ENCODE measurements around the gene SLC1A2. TPM values are rescaled to one million over a fixed set of nuclear protein-coding genes. Genes with fewer than 3 reads are reported as not detected.

The SLC1A2 gene
- total and polyA plus RNA-seq, 2 donors (not counting 3 experiments of a cell fraction or from before 2014, with no cell fraction given), result not detected

DNA sequence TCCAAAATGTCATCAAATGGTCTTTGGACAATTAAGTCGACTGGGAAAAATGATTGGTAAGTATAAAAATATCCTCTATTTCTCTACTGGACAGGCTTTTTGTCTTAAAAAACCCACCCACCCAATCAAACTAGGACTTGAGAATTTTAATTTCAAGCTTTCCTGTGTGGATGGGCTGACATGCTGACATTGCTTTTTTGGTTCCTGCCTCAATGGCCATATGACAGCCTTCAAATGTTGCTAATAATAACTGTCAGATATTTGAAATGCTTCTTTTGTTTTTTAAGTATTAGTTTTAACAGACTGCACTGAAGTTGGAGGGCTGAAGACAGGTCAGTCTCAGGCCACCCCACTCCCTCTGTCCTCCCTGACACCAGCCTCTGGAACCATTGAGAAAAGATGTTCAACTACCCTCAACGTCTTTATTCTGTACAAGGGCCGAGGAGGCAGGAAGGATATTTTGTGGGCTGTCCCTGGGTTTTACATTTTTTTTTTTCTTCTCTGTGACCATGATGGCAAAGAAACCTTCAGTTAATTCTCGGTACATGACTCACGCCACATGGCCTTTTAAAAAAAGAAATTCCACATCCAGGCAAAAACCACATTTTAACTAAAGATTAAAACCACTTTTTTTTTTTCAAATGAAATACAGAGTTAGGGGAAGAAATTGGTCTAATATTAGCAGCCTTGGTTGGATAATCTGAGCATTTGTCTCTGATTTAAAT, 130.4 kb downstream of the SLC1A2 start:
- BruUV-seq (replicated peaks), result TSS peak; percentile 77
- no peaks in the 10 kb centered on the region for H3K36me3 ChIP-seq (ENCODE audit: control insufficient read depth in 2 of 2, extremely low read depth in 1 of 2, insufficient read depth in 2 of 2, low read length in 2 of 2)
- H3K4me2 ChIP-seq (ENCODE audit: insufficient read depth, low read length), result peak overlapping the region; percentile 62
- peaks cover 0 to 4% of the 10 kb centered on the region in 2 experiments for H3K27me3 ChIP-seq (ENCODE audit: control insufficient read depth in 2 of 2, insufficient read depth in 2 of 2, low read length in 2 of 2)
- no peaks in the 10 kb centered on the region for H4K20me1 ChIP-seq (replicated peaks; ENCODE audit: control insufficient read depth, extremely low read depth, insufficient read depth, low read length)
- CTCF ChIA-PET, result interaction anchor here (0.8 to 1.2 kb wide), 3 partner anchors 90 to 362 kb away, joined by 3 read pairs; no protein-coding TSS in a partner anchor
- H3K9me1 ChIP-seq (replicated peaks; ENCODE audit: control insufficient read depth, extremely low read depth, insufficient read depth, low read length), result no peaks in the 10 kb centered on the region
- FAIRE-seq, result peak; percentile 69
- no peak overlapping the region for H3K27ac ChIP-seq (ENCODE audit: insufficient read depth, low read depth, low read length)
- POLR2A ChIA-PET, result no interaction called here
- no peaks in the 10 kb centered on the region for H3K79me2 ChIP-seq (ENCODE audit: control insufficient read depth, insufficient read depth, low read length)
- intact Hi-C loops (cut with micrococcal nuclease) (no loop called here), dilution Hi-C loops (cut with MboI; ENCODE audit: extremely low pct_ligation_motif_present, low sequenced_read_pairs) (no loop called here)
- H3K9me3 ChIP-seq (replicated peaks; ENCODE audit: control insufficient read depth, insufficient read depth, low read length), result no peaks in the 10 kb centered on the region
- H3K4me3 ChIP-seq (replicated peaks in 1 of 3; ENCODE audit: insufficient read depth in 1 of 3, low read depth in 1 of 3, low read length in 3 of 3), result no peak overlapping the region
- no peak overlapping the region for H3K9ac ChIP-seq (replicated peaks; ENCODE audit: extremely low read depth, insufficient read depth, low read length)
- peak overlapping the region; percentile 64 for H2AFZ ChIP-seq (ENCODE audit: low read depth, low read length)
- peaks cover 12% of the 10 kb centered on the region for H3K4me1 ChIP-seq (ENCODE audit: control insufficient read depth, extremely low read depth, insufficient read depth, low read length)
- TF ChIP-seq FOS (IDR thresholded peaks at IDR 0.05; ENCODE audit: borderline replicate concordance, insufficient read depth, low read length), result peak; percentile 15
- TF ChIP-seq, protein P1, sequence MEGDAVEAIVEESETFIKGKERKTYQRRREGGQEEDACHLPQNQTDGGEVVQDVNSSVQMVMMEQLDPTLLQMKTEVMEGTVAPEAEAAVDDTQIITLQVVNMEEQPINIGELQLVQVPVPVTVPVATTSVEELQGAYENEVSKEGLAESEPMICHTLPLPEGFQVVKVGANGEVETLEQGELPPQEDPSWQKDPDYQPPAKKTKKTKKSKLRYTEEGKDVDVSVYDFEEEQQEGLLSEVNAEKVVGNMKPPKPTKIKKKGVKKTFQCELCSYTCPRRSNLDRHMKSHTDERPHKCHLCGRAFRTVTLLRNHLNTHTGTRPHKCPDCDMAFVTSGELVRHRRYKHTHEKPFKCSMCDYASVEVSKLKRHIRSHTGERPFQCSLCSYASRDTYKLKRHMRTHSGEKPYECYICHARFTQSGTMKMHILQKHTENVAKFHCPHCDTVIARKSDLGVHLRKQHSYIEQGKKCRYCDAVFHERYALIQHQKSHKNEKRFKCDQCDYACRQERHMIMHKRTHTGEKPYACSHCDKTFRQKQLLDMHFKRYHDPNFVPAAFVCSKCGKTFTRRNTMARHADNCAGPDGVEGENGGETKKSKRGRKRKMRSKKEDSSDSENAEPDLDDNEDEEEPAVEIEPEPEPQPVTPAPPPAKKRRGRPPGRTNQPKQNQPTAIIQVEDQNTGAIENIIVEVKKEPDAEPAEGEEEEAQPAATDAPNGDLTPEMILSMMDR (IDR thresholded peaks at IDR 0.05; ENCODE audit: extremely low read depth in 1 of 2, insufficient read depth in 1 of 2, low read depth in 1 of 2, low read length in 2 of 2), result no peak
- no peak for TF ChIP-seq JUN (IDR thresholded peaks at IDR 0.05; ENCODE audit: borderline replicate concordance, insufficient read depth, insufficient read length, low read depth)
- no peak for DNase-seq (ENCODE audit: low read depth, low spot score)

DNA sequence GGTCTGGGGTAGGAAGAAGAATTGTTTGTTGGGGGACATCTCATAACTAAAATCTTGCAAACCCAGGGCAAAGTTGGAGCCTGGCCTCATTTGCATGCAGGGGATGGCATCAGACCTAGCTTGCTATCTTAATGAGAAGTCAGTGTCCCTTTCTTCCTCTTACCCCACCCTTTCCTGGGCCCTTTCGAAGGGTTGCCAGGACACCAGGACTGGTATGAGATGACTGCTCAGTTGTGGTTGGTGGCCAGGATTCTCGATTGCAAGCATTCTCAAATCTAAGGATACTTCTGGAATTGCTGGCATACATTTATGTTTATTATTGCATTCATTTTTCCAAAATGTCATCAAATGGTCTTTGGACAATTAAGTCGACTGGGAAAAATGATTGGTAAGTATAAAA, 131.0 kb downstream of the SLC1A2 start:
- CTCF ChIA-PET, result interaction anchor here (1.5 kb wide), 1 partner anchor 13 kb away, joined by 3 read pairs; no protein-coding TSS in a partner anchor
- dilution Hi-C loops (cut with MboI; ENCODE audit: extremely low pct_ligation_motif_present, low sequenced_read_pairs) (no loop called here), intact Hi-C loops (cut with micrococcal nuclease) (no loop called here)
- no TSS peak for BruUV-seq (replicated peaks)
- Histone ChIP-seq H4K20me1 (replicated peaks; ENCODE audit: control insufficient read depth, extremely low read depth, insufficient read depth, low read length) (no peaks in the 10 kb centered on the region), H3K27ac (ENCODE audit: insufficient read depth, low read depth, low read length) (no peak overlapping the region), H3K4me2 (ENCODE audit: insufficient read depth, low read length) (no peak overlapping the region), H3K79me2 (ENCODE audit: control insufficient read depth, insufficient read depth, low read length) (no peaks in the 10 kb centered on the region), H2AFZ (ENCODE audit: low read depth, low read length) (no peak overlapping the region), H3K4me1 (ENCODE audit: control insufficient read depth, extremely low read depth, insufficient read depth, low read length) (peaks cover 12% of the 10 kb centered on the region), H3K9me3 (replicated peaks; ENCODE audit: control insufficient read depth, insufficient read depth, low read length) (no peaks in the 10 kb centered on the region), H3K9me1 (replicated peaks; ENCODE audit: control insufficient read depth, extremely low read depth, insufficient read depth, low read length) (no peaks in the 10 kb centered on the region), H3K36me3 (ENCODE audit: control insufficient read depth in 2 of 2, extremely low read depth in 1 of 2, insufficient read depth in 2 of 2, low read length in 2 of 2) (no peaks in the 10 kb centered on the region), H3K27me3 (ENCODE audit: control insufficient read depth in 2 of 2, insufficient read depth in 2 of 2, low read length in 2 of 2) (peaks cover 0 to 2% of the 10 kb centered on the region in 2 experiments), H3K4me3 (replicated peaks in 1 of 3; ENCODE audit: insufficient read depth in 1 of 3, low read depth in 1 of 3, low read length in 3 of 3) (no peak overlapping the region), H3K9ac (replicated peaks; ENCODE audit: extremely low read depth, insufficient read depth, low read length) (no peak overlapping the region)
- no peak for TF ChIP-seq FOS (IDR thresholded peaks at IDR 0.05; ENCODE audit: borderline replicate concordance, insufficient read depth, low read length)
- no peak for TF ChIP-seq JUN (IDR thresholded peaks at IDR 0.05; ENCODE audit: borderline replicate concordance, insufficient read depth, insufficient read length, low read depth)
- no peak for TF ChIP-seq MYC (IDR thresholded peaks at IDR 0.05; ENCODE audit: low read depth, low read length)
- no peak for TF ChIP-seq POLR2A (IDR thresholded peaks at IDR 0.05; ENCODE audit: low read depth, low read length)
- no peak for TF ChIP-seq GATA2 (IDR thresholded peaks at IDR 0.05; ENCODE audit: insufficient read depth, insufficient read length, low read depth, low read length)
- TF ChIP-seq, protein P1 (IDR thresholded peaks at IDR 0.05; ENCODE audit: extremely low read depth in 1 of 2, insufficient read depth in 1 of 2, low read depth in 1 of 2, low read length in 2 of 2), result no peak
- TF ChIP-seq, protein P2, sequence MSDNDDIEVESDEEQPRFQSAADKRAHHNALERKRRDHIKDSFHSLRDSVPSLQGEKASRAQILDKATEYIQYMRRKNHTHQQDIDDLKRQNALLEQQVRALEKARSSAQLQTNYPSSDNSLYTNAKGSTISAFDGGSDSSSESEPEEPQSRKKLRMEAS (IDR thresholded peaks at IDR 0.05; ENCODE audit: insufficient read depth, insufficient read length), result no peak
- TF ChIP-seq EZH2 (IDR thresholded peaks at IDR 0.05; ENCODE audit: borderline replicate concordance, low read depth, low read length, severe bottlenecking), result no peak
- TF ChIP-seq POLR2AphosphoS5 (IDR thresholded peaks at IDR 0.05; ENCODE audit: insufficient read depth, low read depth, low read length), result no peak
- no peak for DNase-seq (ENCODE audit: low read depth, low spot score)
- POLR2A ChIA-PET, result no interaction called here
- peak; percentile 15 for FAIRE-seq

Data from endothelial cell of umbilical vein (primary cell).